SK-N-SH (cell line): ENCODE results near the gene DHRS12. TPM values are rescaled to one million over a fixed set of nuclear protein-coding genes. Genes with fewer than 3 reads are reported as not detected.

ENCODE experiments used
- CTCF ChIA-PET: fragments of 300-600, 350-600 bp; formaldehyde crosslinking; extraction: SDS; loops from one replicate; lab custom pipeline; 2021; lab: Yijun Ruan, JAX
- POLR2A ChIA-PET: fragments of 350-600 bp; sonication (Branson Sonifier 250); formaldehyde crosslinking; extraction: SDS; loops from one replicate; lab custom pipeline; 2020; ENCODE audit warnings: antibody characterized with exemption, inconsistent platforms; lab: Yijun Ruan, JAX
- DNase-seq: peaks from one replicate; pipeline ENCODE4 v3.0.0; 2012
- H2AFZ ChIP-seq: fragments of 200-600 bp; sonication (generic); 2 replicates; pipeline ENCODE4 v1.8.1; 2016; ENCODE audit warnings: antibody characterized with exemption, mild to moderate bottlenecking, low read depth
- H3F3A ChIP-seq: fragments of 200-600 bp; sonication (generic); replicated peaks from 2 replicates; pipeline ENCODE3; 2016; ENCODE audit warnings: antibody characterized with exemption, mild to moderate bottlenecking; ENCODE audit not compliant: insufficient read depth
- H3K27ac ChIP-seq, 2 experiments: fragments of 200-500 bp in 1 of 2; fragments of 200-600 bp in 1 of 2; sonication (Bioruptor generic) in 1 of 2; sonication (generic), shearing (Covaris generic) in 1 of 2; 2 replicates each; pipeline versions ENCODE4 v1.5.1 to v1.6.1; 2014 to 2016; ENCODE audit warnings: low read depth in 2 of 2, inconsistent platforms in 1 of 2, low read length in 1 of 2, mild to moderate bottlenecking in 1 of 2, mixed read lengths in 1 of 2
- H3K27me3 ChIP-seq: fragments of 200-600 bp; sonication (generic), shearing (Covaris generic); 2 replicates; pipeline ENCODE4 v1.6.1; 2016; ENCODE audit warnings: mixed run types; ENCODE audit not compliant: insufficient read depth
- H3K36me3 ChIP-seq, 2 experiments: fragments of 200-500 bp in 1 of 2; fragments of 200-600 bp in 1 of 2; sonication (Bioruptor generic) in 1 of 2; sonication (generic) in 1 of 2; replicated peaks in 1 of 2; 2 replicates each; pipeline versions ENCODE3 to v1.5.1; 2014 to 2016; ENCODE audit warnings: low read length in 1 of 2, mild to moderate bottlenecking in 1 of 2; ENCODE audit not compliant: insufficient read depth in 2 of 2, control insufficient read depth in 1 of 2
- H3K4me1 ChIP-seq, 2 experiments: fragments of 200-500 bp in 1 of 2; fragments of 200-600 bp in 1 of 2; sonication (Bioruptor generic) in 1 of 2; sonication (generic), shearing (Covaris generic) in 1 of 2; 2 replicates each; pipeline versions ENCODE4 v1.5.1 to v1.6.1; 2014 to 2016; ENCODE audit warnings: low read depth in 1 of 2, low read length in 1 of 2, mixed run types in 1 of 2; ENCODE audit not compliant: insufficient read depth in 2 of 2, control insufficient read depth in 1 of 2
- H3K4me2 ChIP-seq: fragments of 200-600 bp; sonication (generic), shearing (Covaris generic); 2 replicates; pipeline ENCODE4 v1.6.1; 2017; ENCODE audit warnings: mixed run types
- H3K4me3 ChIP-seq, 2 experiments: fragments of 200-500 bp in 1 of 2; fragments of 200-600 bp in 1 of 2; sonication (Bioruptor generic) in 1 of 2; sonication (generic), shearing (Covaris generic) in 1 of 2; 2 replicates each; pipeline versions ENCODE4 v1.5.1 to v1.8.1; 2014 to 2016; ENCODE audit warnings: low read depth in 2 of 2, inconsistent platforms in 1 of 2, low read length in 1 of 2, mild to moderate bottlenecking in 1 of 2, mixed read lengths in 1 of 2, moderate library complexity in 1 of 2
- H3K79me2 ChIP-seq: fragments of 200-600 bp; sonication (generic); 2 replicates; pipeline ENCODE4 v1.8.1; 2017; ENCODE audit warnings: mild to moderate bottlenecking; ENCODE audit not compliant: insufficient read depth
- H3K9ac ChIP-seq: fragments of 200-600 bp; sonication (generic); 2 replicates; pipeline ENCODE4 v1.6.1; 2017; ENCODE audit warnings: mixed run types
- H3K9me2 ChIP-seq: fragments of 200-600 bp; sonication (generic); 2 replicates; pipeline ENCODE4 v1.6.1; 2017; ENCODE audit warnings: mixed run types
- H3K9me3 ChIP-seq: fragments of 200-600 bp; sonication (generic); 2 replicates; pipeline ENCODE4 v1.6.1; 2017; ENCODE audit warnings: mixed run types, mild to moderate bottlenecking, moderate library complexity
- H4K20me1 ChIP-seq: fragments of 200-600 bp; sonication (generic); 2 replicates; pipeline ENCODE4 v1.6.1; 2017; ENCODE audit warnings: mild to moderate bottlenecking, mixed run types; ENCODE audit not compliant: insufficient read depth
- CTCF ChIP-seq: fragments of 200-600 bp; sonication (generic); IDR thresholded peaks from 2 replicates; pipeline ENCODE4 v1.6.1; 2017; ENCODE audit warnings: antibody characterized with exemption, mild to moderate bottlenecking, moderate library complexity
- FOSL2 ChIP-seq: IDR thresholded peaks from 2 replicates; pipeline ENCODE4 v1.4.0; 2012; ENCODE audit warnings: low read depth, mild to moderate bottlenecking, moderate library complexity, borderline replicate concordance
- FOXJ3 ChIP-seq: sonication (generic); formaldehyde crosslinking; IDR thresholded peaks from 2 replicates; pipeline ENCODE4 v1.5.1; 2020; ENCODE audit warnings: mild to moderate bottlenecking, missing genetic modification reagents
- GABPA ChIP-seq: IDR thresholded peaks from 2 replicates; pipeline ENCODE4 v1.4.0; 2012; ENCODE audit warnings: low read depth, mild to moderate bottlenecking
- IRF3 ChIP-seq: fragments of 150-350 bp; IDR thresholded peaks from 2 replicates; pipeline ENCODE4 v1.6.1; 2016; ENCODE audit warnings: mild to moderate bottlenecking, low read depth, low read length
- MEF2A ChIP-seq: IDR thresholded peaks from 2 replicates; pipeline ENCODE4 v1.4.0; 2012; ENCODE audit warnings: low read depth, borderline replicate concordance
- PBX3 ChIP-seq: IDR thresholded peaks from 2 replicates; pipeline ENCODE4; 2012
- RAD21 ChIP-seq: IDR thresholded peaks from 2 replicates; pipeline ENCODE4 v1.6.1; 2012; ENCODE audit warnings: mild to moderate bottlenecking, low read length
- SIN3A ChIP-seq: IDR thresholded peaks from 2 replicates; pipeline ENCODE4 v1.6.1; 2012; ENCODE audit warnings: low read depth, mild to moderate bottlenecking, low read length, moderate library complexity, borderline replicate concordance
- SMC3 ChIP-seq: IDR thresholded peaks from 2 replicates; pipeline ENCODE4 v1.6.1; 2012; ENCODE audit warnings: low read depth, low read length, improper control_type of control experiment
- TAF1 ChIP-seq: IDR thresholded peaks from 2 replicates; pipeline ENCODE4 v1.6.1; 2012; ENCODE audit warnings: low read depth, mild to moderate bottlenecking, low read length, moderate library complexity, borderline replicate concordance
- TCF12 ChIP-seq: IDR thresholded peaks from 2 replicates; pipeline ENCODE4 v1.4.0; 2012
- YY1 ChIP-seq: IDR thresholded peaks from 2 replicates; pipeline ENCODE4 v1.4.0; 2012; ENCODE audit warnings: low read depth, mild to moderate bottlenecking
- WGBS: methylation state at CpG from one replicate; pipeline ENCODE4 v1.1.6; 2017; ENCODE audit warnings: low lambda C conversion rate; 5-methylcytosine and 5-hydroxymethylcytosine counted together
- polyA plus RNA-seq, 3 experiments: library from polyadenylated mRNA; depleted of rRNA; stranded (reverse); fragments of >200 nt; gene quantifications; 2 replicates each; pipeline ENCODE4 v1.2.3, GENCODE V29; 2012
- TF ChIP-seq, protein P1 (sequence below): IDR thresholded peaks from 2 replicates; pipeline ENCODE4 v1.4.0; 2012; ENCODE audit warnings: low read depth, borderline replicate concordance

The DHRS12 gene
- polyA plus RNA-seq, 1 of the 3 experiments (the other 2 are of a cell fraction): 9.6 TPM

DNA sequence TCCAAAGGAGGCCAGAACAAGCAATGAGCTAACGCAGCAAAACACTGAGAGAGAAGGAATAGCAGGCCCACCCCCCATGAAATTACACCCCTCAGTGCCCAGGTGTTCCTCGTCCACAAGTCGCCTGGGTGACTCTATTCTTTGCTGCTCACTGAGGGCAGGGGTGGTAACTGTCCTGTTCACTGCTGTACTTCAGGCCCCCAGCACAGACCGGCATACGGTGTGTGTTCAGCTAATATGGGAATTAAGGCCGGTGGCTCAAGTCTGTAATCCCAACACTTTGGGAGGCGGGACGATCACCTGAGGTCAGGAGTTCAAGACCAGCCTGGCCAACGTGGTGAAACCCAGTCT is 31.9 kb downstream of the DHRS12 start (continued):
- TF ChIP-seq FOSL2 (no peak), TAF1 (no peak)
- TF ChIP-seq, protein P1, sequence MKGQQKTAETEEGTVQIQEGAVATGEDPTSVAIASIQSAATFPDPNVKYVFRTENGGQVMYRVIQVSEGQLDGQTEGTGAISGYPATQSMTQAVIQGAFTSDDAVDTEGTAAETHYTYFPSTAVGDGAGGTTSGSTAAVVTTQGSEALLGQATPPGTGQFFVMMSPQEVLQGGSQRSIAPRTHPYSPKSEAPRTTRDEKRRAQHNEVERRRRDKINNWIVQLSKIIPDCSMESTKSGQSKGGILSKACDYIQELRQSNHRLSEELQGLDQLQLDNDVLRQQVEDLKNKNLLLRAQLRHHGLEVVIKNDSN: no peak

- WGBS: 96% methylated on average over 17 of the region's 17 CpGs
- TF ChIP-seq RAD21 (peak; percentile 35), YY1 (no peak), IRF3 (no peak), SIN3A (no peak), PBX3 (no peak), FOXJ3 (no peak), GABPA (no peak), CTCF (no peak), TCF12 (no peak), SMC3 (peak; percentile 9; the same call in 1 of the 2 replicates), MEF2A (no peak)
- no peak overlapping the region for H3K27ac ChIP-seq
- H3K9me3 ChIP-seq: no peaks in the 10 kb centered on the region
- no peak overlapping the region for H3K4me2 ChIP-seq
- peaks cover under 1 to 5% of the 10 kb centered on the region in 2 experiments for H3K36me3 ChIP-seq
- no peaks in the 10 kb centered on the region for H3K27me3 ChIP-seq
- H3K79me2 ChIP-seq: no peaks in the 10 kb centered on the region
- no peak overlapping the region for H2AFZ ChIP-seq
- H3K4me1 ChIP-seq: peaks cover 0 to 7% of the 10 kb centered on the region in 2 experiments; a peak in 1 of 4 replicates
- POLR2A ChIA-PET: interaction anchor here (0.7 to 1.2 kb wide), 3 partner anchors 8 to 182 kb away, joined by 3 read pairs; no protein-coding TSS in a partner anchor
- no peak overlapping the region for H3K9ac ChIP-seq
- H3F3A ChIP-seq: no peaks in the 10 kb centered on the region
- CTCF ChIA-PET: interaction anchor here (1.2 to 4.0 kb wide), 4 partner anchors 9 to 26 kb away, joined by 3 to 22 read pairs (median 4); no protein-coding TSS in a partner anchor
- H3K4me3 ChIP-seq: no peak overlapping the region
- no peaks in the 10 kb centered on the region for H3K9me2 ChIP-seq
- no peak for DNase-seq
- no peaks in the 10 kb centered on the region for H4K20me1 ChIP-seq
Measured at GRCh38 chr13:51771418-51772104, 32.4 kb downstream of the DHRS12 start.
